ENCODE results near the gene TXNDC8.
"Not testable (repeated sequence)": the region's sequence is repeated elsewhere in the genome, so short reads cannot be mapped to it uniquely, and the experiment has no call there.

The TXNDC8 gene

GRCh38 chr9:110337727-110338126 lies at the start of gene TXNDC8:
Gene TXNDC8, minus strand, starts transcription at chr9:110337863.
- no peak for DNase-seq

- DNase-seq = no peak
Measured at GRCh38 chr9:110383491-110383890, 45.8 kb upstream of the TXNDC8 start.

- no peak for DNase-seq
Measured at GRCh38 chr9:110382731-110383130, 45.1 kb upstream of the TXNDC8 start.

- DNase-seq = no peak
Measured at GRCh38 chr9:110371411-110372007, 33.8 kb upstream of the TXNDC8 start.

GRCh38 chr9:110370315-110370714 lies 32.7 kb upstream of the TXNDC8 start:
- DNase-seq = no peak

- no peak for DNase-seq
Measured at GRCh38 chr9:110364451-110364850, 26.8 kb upstream of the TXNDC8 start.

GRCh38 chr9:110358992-110359391 lies 21.3 kb upstream of the TXNDC8 start:
- DNase-seq = not testable (repeated sequence)

GRCh38 chr9:110357505-110357904 lies 19.8 kb upstream of the TXNDC8 start:
- no peak for DNase-seq

- DNase-seq = no peak
Measured at GRCh38 chr9:110356639-110357395, 19.2 kb upstream of the TXNDC8 start.

- no peak for DNase-seq
Measured at GRCh38 chr9:110355911-110356310, 18.2 kb upstream of the TXNDC8 start.

- DNase-seq = no peak
Measured at GRCh38 chr9:110351009-110351467, 13.4 kb upstream of the TXNDC8 start.

GRCh38 chr9:110346325-110346724 lies 8.7 kb upstream of the TXNDC8 start:
- no peak for DNase-seq

- no peak for DNase-seq
Measured at GRCh38 chr9:110344821-110345220, 7.2 kb upstream of the TXNDC8 start.

GRCh38 chr9:110343551-110343950 lies 5.9 kb upstream of the TXNDC8 start:
- no peak for DNase-seq

- DNase-seq = no peak
Measured at GRCh38 chr9:110340306-110340705, 2.6 kb upstream of the TXNDC8 start.

- no peak for DNase-seq
Measured at GRCh38 chr9:110338143-110338542, 480 bp upstream of the TXNDC8 start.

GRCh38 chr9:110336363-110336762 lies 1.3 kb downstream of the TXNDC8 start:
- no peak for DNase-seq

- no peak for DNase-seq
Measured at GRCh38 chr9:110334871-110335270, 2.8 kb downstream of the TXNDC8 start.

GRCh38 chr9:110334183-110334582 lies 3.5 kb downstream of the TXNDC8 start:
- DNase-seq = no peak

GRCh38 chr9:110332766-110333165 lies 4.9 kb downstream of the TXNDC8 start:
- DNase-seq = no peak

GRCh38 chr9:110330484-110331105 lies 7.1 kb downstream of the TXNDC8 start:
- no peak for DNase-seq

GRCh38 chr9:110329639-110330230 lies 7.9 kb downstream of the TXNDC8 start:
- DNase-seq = no peak

GRCh38 chr9:110328763-110329162 lies 8.9 kb downstream of the TXNDC8 start:
- no peak for DNase-seq

GRCh38 chr9:110327716-110328115 lies 9.9 kb downstream of the TXNDC8 start:
- no peak for DNase-seq
